ENCODE data around the gene HMOX2.

DNA sequence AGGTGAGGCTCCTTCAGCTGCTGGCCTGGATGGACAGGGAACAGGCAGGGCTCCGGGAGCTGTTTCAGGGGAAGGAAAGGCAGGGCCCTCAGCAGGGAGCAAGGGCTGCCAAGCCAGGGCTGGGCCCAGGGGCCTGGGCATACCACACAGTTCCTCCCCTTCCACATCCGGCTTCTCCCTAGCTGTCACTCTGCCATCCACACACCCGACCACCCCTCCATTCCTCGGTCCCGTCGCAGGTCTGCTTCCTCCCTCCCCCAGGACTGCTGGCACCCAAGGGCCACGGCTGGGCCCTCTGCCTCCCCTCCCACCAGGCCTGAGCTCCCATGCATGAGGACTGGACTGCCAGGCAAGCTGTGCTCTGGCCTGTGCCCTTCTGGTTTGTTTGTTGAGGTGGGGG, 38.4 kb downstream of the HMOX2 start:
- TF ChIP-seq CTCF (IDR thresholded peaks at IDR 0.05; ENCODE audit: low read depth, low read length) (no peak), EZH2phosphoT487 (IDR thresholded peaks at IDR 0.05; ENCODE audit: low read depth) (no peak)

All from OCI-LY3 (cell line).